Neuronal stem cell (in vitro differentiated cells): Measurements from ENCODE around the gene GGTLC2.
"Not testable (repeated sequence)": the region's sequence is repeated elsewhere in the genome, so short reads cannot be mapped to it uniquely, and the experiment has no call there.

Source experiments
- DNase-seq: peaks from one replicate; pipeline ENCODE4 v3.0.0-alpha.2; 2013; ENCODE audit warnings: low spot score
- H2AFZ ChIP-seq: one replicate; pipeline ENCODE4 v1.6.1; 2013; ENCODE audit warnings: mild to moderate bottlenecking, low read length, inconsistent platforms
- H2AK5ac ChIP-seq: 2 replicates; pipeline ENCODE4 v1.6.1; 2013; ENCODE audit warnings: low read depth, mild to moderate bottlenecking, inconsistent platforms, low read length, moderate library complexity, mixed read lengths
- H2BK120ac ChIP-seq: 2 replicates; pipeline ENCODE4 v1.6.1; 2013; ENCODE audit warnings: low read depth, mild to moderate bottlenecking, inconsistent platforms, low read length, moderate library complexity, mixed read lengths
- H2BK12ac ChIP-seq: one replicate; pipeline ENCODE4 v1.6.1; 2013; ENCODE audit warnings: low read length, inconsistent platforms
- H2BK15ac ChIP-seq: 2 replicates; pipeline ENCODE4 v1.6.1; 2013; ENCODE audit warnings: mild to moderate bottlenecking, low read length, inconsistent platforms, mixed read lengths
- H2BK5ac ChIP-seq: one replicate; pipeline ENCODE4 v1.6.1; 2013; ENCODE audit warnings: inconsistent platforms, mild to moderate bottlenecking, low read length, moderate library complexity
- H3K14ac ChIP-seq: one replicate; pipeline ENCODE4 v1.6.1; 2013; ENCODE audit warnings: low read length, inconsistent platforms
- H3K18ac ChIP-seq: 2 replicates; pipeline ENCODE4 v1.6.1; 2013; ENCODE audit warnings: low read length, inconsistent platforms
- H3K23ac ChIP-seq: 2 replicates; pipeline ENCODE4 v1.6.1; 2013; ENCODE audit warnings: low read depth, mild to moderate bottlenecking, mixed read lengths, low read length, inconsistent platforms; ENCODE audit not compliant: poor library complexity
- H3K27ac ChIP-seq: replicated peaks from 3 replicates; pipeline ENCODE4 v1.5.1; 2013; ENCODE audit warnings: low read length, inconsistent platforms
- H3K27me3 ChIP-seq, 3 experiments: 2 replicates each; pipeline ENCODE4 v1.6.1; 2013; ENCODE audit warnings: low read length in 3 of 3, mild to moderate bottlenecking in 2 of 3, inconsistent platforms in 1 of 3, low read depth in 1 of 3, mixed read lengths in 1 of 3, moderate library complexity in 1 of 3; ENCODE audit not compliant: control insufficient read depth in 3 of 3, insufficient read depth in 3 of 3
- H3K36me3 ChIP-seq, 2 donors: replicated peaks in 1 of 2; 2 replicates each; pipeline ENCODE4 v1.6.1; 2013; ENCODE audit warnings: low read length in 2 of 2; ENCODE audit not compliant: control insufficient read depth in 2 of 2, insufficient read depth in 2 of 2
- H3K4ac ChIP-seq: 2 replicates; pipeline ENCODE4 v1.6.1; 2013; ENCODE audit warnings: inconsistent platforms, mild to moderate bottlenecking, low read length, moderate library complexity
- H3K4me1 ChIP-seq, 2 donors: 1 replicate in 1 of 2; 2 replicates in 1 of 2; pipeline ENCODE4 v1.6.1; 2013; ENCODE audit warnings: low read length in 2 of 2, low read depth in 1 of 2; ENCODE audit not compliant: control insufficient read depth in 2 of 2, insufficient read depth in 1 of 2
- H3K4me2 ChIP-seq: one replicate; pipeline ENCODE4 v1.6.1; 2013; ENCODE audit warnings: mild to moderate bottlenecking, low read length, inconsistent platforms; ENCODE audit not compliant: insufficient read depth, poor library complexity, severe bottlenecking
- H3K4me3 ChIP-seq, 2 donors: 2 replicates each; pipeline ENCODE4 v1.5.1; 2013; ENCODE audit warnings: low read length in 2 of 2, mild to moderate bottlenecking in 2 of 2, inconsistent platforms in 1 of 2, moderate library complexity in 1 of 2
- H3K79me1 ChIP-seq: one replicate; pipeline ENCODE4 v1.6.1; 2013; ENCODE audit warnings: low read depth, mild to moderate bottlenecking, inconsistent platforms, low read length, moderate library complexity
- H3K9ac ChIP-seq: one replicate; pipeline ENCODE4 v1.6.1; 2013; ENCODE audit warnings: mild to moderate bottlenecking, low read depth, low read length, inconsistent platforms; ENCODE audit not compliant: poor library complexity
- H3K9me3 ChIP-seq, 2 donors: replicated peaks in 1 of 2; 2 replicates each; pipeline versions ENCODE3 to v1.6.1; 2013; ENCODE audit warnings: low read length in 2 of 2, mild to moderate bottlenecking in 2 of 2, inconsistent platforms in 1 of 2, low read depth in 1 of 2, mixed read lengths in 1 of 2, moderate library complexity in 1 of 2; ENCODE audit not compliant: control insufficient read depth in 2 of 2, insufficient read depth in 1 of 2
- H4K8ac ChIP-seq: one replicate; pipeline ENCODE4 v1.6.1; 2013; ENCODE audit warnings: low read depth, mild to moderate bottlenecking, inconsistent platforms, low read length, moderate library complexity
- H4K91ac ChIP-seq: one replicate; pipeline ENCODE4 v1.6.1; 2013; ENCODE audit warnings: low read length, low read depth, mild to moderate bottlenecking, inconsistent platforms; ENCODE audit not compliant: poor library complexity
- WGBS, 2 donors: extraction: QIAGEN DNeasy Blood & Tissue Kit; methylation state at CpG; one replicate each; pipeline ENCODE4 v1.1.7; 2013; ENCODE audit warnings: missing lambda C conversion rate in 2 of 2, mixed read lengths in 1 of 2; ENCODE audit not compliant: insufficient read length in 2 of 2, insufficient replicate concordance in 1 of 2; ENCODE audit errors: extremely low coverage in 2 of 2; 5-methylcytosine and 5-hydroxymethylcytosine counted together

Gene GGTLC2

GRCh38 chr22:22647952-22648351 is 3.5 kb downstream of the GGTLC2 start:
- not testable (repeated sequence) for H2BK15ac ChIP-seq, H3K27ac ChIP-seq, H3K79me1 ChIP-seq, H3K36me3 ChIP-seq, DNase-seq, H3K14ac ChIP-seq, H3K27me3 ChIP-seq, H3K4me2 ChIP-seq, H2AK5ac ChIP-seq, H3K18ac ChIP-seq, H3K4ac ChIP-seq, H2BK5ac ChIP-seq, H3K4me3 ChIP-seq, H4K8ac ChIP-seq, H3K9me3 ChIP-seq, H2AFZ ChIP-seq, H2BK12ac ChIP-seq, H2BK120ac ChIP-seq, H3K4me1 ChIP-seq, H3K23ac ChIP-seq, H4K91ac ChIP-seq, H3K9ac ChIP-seq
- WGBS, 2 donors = no CpG with 5 or more reads among the region's 12 CpGs

- H4K91ac ChIP-seq, H2BK120ac ChIP-seq, H2BK5ac ChIP-seq, H3K9me3 ChIP-seq, H3K9ac ChIP-seq, H3K18ac ChIP-seq, H3K4me1 ChIP-seq, H3K27me3 ChIP-seq, DNase-seq, H2BK12ac ChIP-seq, H2BK15ac ChIP-seq, H3K79me1 ChIP-seq, H3K36me3 ChIP-seq, H3K14ac ChIP-seq, H2AFZ ChIP-seq, H4K8ac ChIP-seq, H3K27ac ChIP-seq, H3K23ac ChIP-seq, H3K4me3 ChIP-seq, H3K4ac ChIP-seq, H2AK5ac ChIP-seq, H3K4me2 ChIP-seq: not testable (repeated sequence)
- WGBS, 2 donors = no CpG with 5 or more reads among the region's 9 CpGs
Measured at GRCh38 chr22:22648863-22649536, 4.6 kb downstream of the GGTLC2 start.

GRCh38 chr22:22649761-22650160 is 5.3 kb downstream of the GGTLC2 start:
- not testable (repeated sequence) for H3K27ac ChIP-seq, H2AFZ ChIP-seq, H3K4ac ChIP-seq, H3K36me3 ChIP-seq, H2BK15ac ChIP-seq, H2BK120ac ChIP-seq, H2AK5ac ChIP-seq, DNase-seq, H3K79me1 ChIP-seq, H3K4me1 ChIP-seq, H3K14ac ChIP-seq, H4K91ac ChIP-seq, H4K8ac ChIP-seq, H3K9me3 ChIP-seq, H3K23ac ChIP-seq, H2BK12ac ChIP-seq, H3K4me3 ChIP-seq, H3K27me3 ChIP-seq, H3K18ac ChIP-seq, H2BK5ac ChIP-seq, H3K9ac ChIP-seq, H3K4me2 ChIP-seq
- no CpG with 5 or more reads among the region's 8 CpGs for WGBS, 2 donors

GRCh38 chr22:22650398-22650797 is 6.0 kb downstream of the GGTLC2 start:
- H2BK12ac ChIP-seq, H3K14ac ChIP-seq, H2AFZ ChIP-seq, H2BK5ac ChIP-seq, H3K36me3 ChIP-seq, H3K4me3 ChIP-seq, H4K8ac ChIP-seq, DNase-seq, H3K27ac ChIP-seq, H3K9me3 ChIP-seq, H3K4me2 ChIP-seq, H2BK15ac ChIP-seq, H3K4ac ChIP-seq, H3K4me1 ChIP-seq, H3K18ac ChIP-seq, H2BK120ac ChIP-seq, H3K27me3 ChIP-seq, H3K79me1 ChIP-seq, H2AK5ac ChIP-seq, H4K91ac ChIP-seq, H3K9ac ChIP-seq, H3K23ac ChIP-seq: not testable (repeated sequence)
- WGBS, 2 donors = no CpG with 5 or more reads among the region's 9 CpGs
